Stimulated activated CD4-positive, alpha-beta T cell treated with anti-CD3 and anti-CD28 coated beads, TNF-alpha, amount 100 ng/mL, for 48 hours (primary cell): ENCODE measurements around the gene ZNF599.
"Not testable (repeated sequence)": the region's sequence is repeated elsewhere in the genome, so short reads cannot be mapped to it uniquely, and the experiment has no call there.

ENCODE experiments used
- DNase-seq, 3 donors: peaks; one replicate each; pipeline ENCODE4 v3.0.0-alpha.2; 2020; ENCODE audit warnings: low read depth in 3 of 3

Gene ZNF599

GRCh38 chr19:34772697-34773554, at the start of gene ZNF599:
Gene ZNF599 (minus strand): TSS chr19:34773215. CDS start chr19:34772841, 374 bp downstream.
- peak; percentile 80 to 88 (median 81) for DNase-seq

DNA sequence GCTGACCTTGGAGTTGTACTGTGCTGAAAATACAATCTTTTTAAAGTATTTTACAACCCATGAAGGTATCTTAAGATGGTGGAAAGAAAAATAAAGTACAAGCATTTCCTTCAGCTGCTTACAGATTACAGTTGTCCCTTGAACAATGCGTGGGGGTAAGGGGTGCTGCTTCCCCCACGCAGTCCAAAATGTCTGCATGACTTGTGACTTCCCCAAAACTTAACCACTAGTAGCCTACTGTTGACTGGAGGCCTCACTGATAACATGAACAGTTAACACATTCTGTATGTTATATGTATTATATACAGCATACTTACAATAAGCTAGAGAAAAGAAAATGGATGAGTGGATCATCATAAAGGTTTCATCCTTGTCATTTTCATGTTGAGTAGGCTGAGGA, 45.3 kb upstream of the ZNF599 start:
- no peak for DNase-seq

DNA sequence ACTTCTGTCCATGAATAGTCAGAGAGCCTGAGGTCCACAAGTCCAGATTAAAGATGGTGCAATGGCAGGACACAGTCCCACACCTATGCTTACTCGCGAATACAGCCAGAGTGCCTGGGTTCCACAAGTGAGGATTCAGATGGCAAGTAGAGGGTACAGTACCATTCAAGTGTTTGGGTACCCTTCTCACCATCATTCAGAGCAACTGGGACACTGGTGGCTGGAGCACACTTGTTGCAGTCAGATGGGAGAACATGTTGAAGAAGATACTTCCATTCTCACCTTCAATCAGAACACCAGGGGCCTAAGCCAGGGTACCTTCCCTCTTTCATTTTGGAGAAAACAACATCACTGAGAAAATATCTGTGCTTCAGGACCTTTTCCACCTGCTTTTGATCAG, 43.7 kb upstream of the ZNF599 start:
- no peak for DNase-seq

DNA sequence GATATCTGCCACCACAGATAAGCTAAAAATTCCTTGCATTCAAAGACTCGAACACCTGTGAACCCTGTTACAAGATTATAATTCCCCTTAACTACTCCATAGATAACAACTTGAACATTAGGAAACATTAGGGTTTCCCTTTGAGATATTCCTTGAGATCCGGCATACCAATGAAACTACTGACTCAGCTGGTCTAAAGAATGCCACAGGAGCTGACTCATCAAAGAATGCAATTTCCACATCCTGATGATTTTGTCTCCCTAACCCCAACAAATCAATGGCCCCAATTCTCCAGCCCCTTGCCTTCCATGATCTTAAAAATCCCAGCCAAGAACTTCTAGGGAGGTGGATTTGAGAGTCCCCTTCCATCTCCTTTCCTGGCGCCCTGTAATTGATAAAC, 35.6 kb upstream of the ZNF599 start:
- no peak for DNase-seq

DNA sequence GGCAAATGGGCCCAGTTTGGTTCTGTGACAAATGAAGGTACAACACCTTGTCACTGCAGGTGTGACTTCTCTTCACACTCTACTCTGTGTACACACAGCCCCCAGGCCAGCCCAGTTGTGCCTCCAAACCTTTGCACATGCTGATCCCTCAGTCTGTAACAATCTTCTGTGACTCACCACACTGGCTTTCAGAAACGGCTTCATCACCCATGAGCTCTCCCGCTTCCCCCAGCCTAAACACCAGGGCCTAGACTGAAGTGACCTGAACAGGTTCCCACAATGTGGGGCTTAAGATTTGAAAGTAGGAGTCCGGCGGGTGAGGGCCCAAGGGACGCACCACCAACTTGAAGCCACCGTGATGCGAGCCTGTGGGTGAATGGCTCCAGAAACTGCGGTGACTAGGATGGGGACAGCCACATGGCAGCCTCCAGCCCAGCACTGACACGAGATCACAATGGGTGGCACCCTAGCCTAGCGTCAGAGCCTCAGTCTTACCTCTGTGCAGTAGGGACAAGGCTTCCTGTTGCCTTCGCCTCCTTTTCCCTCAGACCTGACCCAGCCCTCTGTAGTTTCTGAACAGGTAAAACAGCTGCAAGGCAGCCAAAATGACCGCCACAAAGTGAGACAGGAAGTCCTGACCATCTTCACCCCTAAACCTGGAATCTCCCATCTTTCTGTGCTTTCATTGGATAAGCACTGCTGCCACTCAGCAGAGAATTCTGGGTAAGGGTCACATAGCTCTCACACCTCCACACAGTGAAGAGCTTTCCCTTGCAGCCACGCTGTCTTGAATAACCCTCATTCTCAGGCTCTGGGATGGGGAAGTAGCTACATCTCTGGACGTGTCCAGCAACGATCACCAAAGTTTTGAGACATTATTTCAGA, 34.2 kb upstream of the ZNF599 start:
- no peak for DNase-seq

DNA sequence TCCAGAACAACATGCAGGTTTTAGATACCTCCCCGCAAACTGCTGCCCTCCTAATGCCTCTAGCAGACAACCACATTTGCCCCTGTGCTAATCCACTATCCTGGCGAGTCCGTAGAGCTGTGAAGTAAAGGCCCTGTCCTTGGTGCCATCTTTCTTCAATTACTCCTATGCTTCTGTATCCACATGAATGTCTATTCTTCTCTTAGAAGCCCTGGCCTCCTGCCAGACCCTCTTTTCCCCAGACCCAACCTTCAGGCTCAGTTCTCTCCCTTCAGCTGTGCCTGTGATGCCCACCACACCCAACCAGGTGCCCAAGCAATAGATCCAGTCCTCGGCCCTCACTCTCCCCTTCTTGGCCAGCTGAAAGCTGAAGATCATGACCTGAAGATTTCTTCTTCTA, 31.1 kb upstream of the ZNF599 start:
- no peak for DNase-seq

- not testable (repeated sequence) for DNase-seq
Observed at GRCh38 chr19:34796953-34797352, 23.9 kb upstream of the ZNF599 start.

- DNase-seq: no peak
Observed at GRCh38 chr19:34794066-34794960, 21.3 kb upstream of the ZNF599 start.

- no peak for DNase-seq
Observed at GRCh38 chr19:34793565-34793964, 20.6 kb upstream of the ZNF599 start.

DNA sequence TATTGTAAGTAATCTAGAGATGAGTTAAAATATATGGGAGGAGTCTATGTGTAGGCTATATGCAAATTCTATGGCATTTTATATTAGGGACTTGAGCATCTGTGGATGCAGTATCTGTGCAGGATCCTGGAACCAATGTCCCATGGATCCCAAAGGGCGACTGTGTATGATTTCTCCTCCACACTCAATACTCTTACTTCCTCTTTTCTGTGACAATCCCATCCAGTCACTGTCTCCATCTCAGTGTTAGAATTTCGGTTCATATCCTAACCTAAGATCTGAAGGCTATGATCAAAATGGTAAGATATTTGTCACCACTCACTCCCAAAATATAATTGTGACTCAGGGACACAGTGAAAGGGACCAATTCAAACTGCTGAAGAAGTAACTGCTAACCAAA, 15.1 kb upstream of the ZNF599 start:
- DNase-seq: no peak

DNA sequence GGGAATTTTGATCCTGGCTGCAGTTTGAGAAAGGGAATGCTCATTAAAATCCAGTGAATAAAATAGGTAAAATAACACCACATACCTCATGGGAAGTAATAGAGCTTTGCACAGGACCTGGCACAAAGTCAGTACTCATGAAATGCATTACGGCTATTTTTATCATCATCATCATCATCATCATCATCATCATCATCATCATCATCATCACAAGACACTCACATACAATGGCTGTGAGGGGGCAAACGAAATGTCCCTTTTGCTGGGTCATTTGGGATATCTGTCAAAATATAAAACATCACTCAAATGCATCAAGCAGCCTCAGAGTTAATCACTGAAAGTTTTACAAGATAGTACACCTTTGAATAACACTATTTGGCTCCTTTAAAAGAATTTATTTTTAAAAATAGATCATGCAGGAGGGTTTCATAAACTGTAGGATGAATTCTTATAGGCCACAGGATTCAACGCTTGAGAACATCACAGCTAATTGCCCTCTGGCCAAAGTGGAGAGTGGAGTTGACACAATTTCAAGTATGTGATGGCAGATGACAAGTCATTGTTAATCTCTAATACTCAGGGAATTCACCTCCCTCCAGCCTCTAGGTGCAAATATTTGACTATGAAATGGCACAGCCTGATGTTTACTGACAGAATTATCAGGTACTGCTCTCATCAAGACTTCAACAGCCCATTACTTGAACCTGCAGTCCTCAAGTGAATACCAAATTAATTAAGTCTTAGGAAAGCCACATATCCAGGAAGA, 14.2 kb upstream of the ZNF599 start:
- DNase-seq: no peak

- no peak for DNase-seq
Observed at GRCh38 chr19:34786236-34786635, 13.2 kb upstream of the ZNF599 start.

DNA sequence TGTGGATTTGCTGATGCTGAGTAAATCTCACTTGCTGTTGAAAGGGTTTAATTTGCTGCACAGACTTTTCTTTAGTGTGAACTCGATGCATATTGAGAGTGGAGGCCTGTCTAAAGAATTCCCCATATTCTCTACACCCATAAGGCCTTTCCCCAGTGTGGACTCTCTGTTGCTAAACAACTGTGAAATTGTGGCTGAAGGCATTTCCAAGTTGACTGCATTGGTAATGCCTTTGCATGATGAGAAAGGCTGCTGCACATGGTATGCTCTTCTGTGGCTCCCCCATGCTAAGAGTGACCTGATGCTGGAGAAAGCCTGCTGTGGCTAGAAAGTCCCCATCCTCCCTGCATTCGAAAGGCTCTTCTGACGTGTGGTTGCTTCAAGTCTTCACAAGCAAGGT, 6.6 kb upstream of the ZNF599 start:
- DNase-seq: no peak

DNA sequence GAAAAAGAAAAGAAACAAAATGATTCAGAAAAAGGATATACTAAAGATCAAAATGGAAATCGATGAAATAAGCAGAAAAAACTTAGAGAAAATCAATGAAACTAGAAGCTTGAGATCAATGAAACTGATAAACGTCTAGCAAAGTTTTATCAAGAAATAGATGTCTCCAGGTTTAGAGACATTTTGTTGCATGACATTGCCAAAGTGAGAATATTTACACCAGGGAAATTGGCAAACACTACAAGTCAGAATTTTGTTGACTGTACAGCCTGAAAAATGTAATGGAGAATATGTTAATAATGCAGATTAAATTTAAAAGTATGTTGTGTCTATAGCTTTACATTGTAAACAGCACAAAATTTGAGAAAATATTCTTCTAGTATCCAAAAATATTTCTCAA, 5.3 kb upstream of the ZNF599 start:
- no peak for DNase-seq

DNA sequence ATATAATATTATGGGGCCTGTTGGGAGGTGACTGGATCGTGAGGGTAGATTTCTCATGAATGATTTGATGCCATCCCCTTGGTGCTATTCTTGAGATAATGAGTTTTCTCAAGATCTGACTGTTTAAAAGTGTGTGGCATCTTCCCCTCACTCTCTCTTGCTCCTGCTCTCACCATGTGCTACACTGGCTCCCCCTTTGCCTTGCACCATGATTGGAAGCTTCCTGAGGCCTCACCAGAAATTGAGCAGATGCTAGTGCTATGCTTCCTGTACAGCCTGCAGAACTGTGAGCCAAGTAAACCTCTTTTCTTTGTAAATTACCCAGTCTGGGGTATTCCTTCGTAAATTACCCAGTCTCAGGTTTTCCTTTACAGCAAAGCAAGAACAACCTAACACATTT, 1.8 kb upstream of the ZNF599 start:
- DNase-seq: no peak

GRCh38 chr19:34773555-34773864, 495 bp upstream of the ZNF599 start:
- no peak for DNase-seq

- no peak for DNase-seq
Observed at GRCh38 chr19:34767951-34768350, 5.1 kb downstream of the ZNF599 start.

DNA sequence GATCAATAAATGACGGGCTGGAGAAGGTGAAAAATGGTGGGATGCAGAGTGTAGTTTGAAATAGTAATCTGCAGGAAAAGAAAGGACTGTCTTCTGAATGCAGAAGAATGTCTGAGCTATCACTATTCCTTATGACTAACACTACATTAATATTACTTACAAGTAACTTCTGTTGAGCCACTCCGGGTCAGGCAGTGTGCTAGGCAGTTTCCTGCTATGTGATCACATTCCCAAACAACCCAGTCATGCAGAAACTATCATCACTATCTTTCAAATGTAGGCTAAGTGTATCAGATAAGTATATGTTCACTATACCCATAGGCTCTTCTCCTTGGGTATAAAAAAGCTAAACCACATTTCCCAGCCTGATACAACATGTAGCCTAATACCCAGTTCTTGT, 6.6 kb downstream of the ZNF599 start:
- DNase-seq: no peak

- no peak for DNase-seq
Observed at GRCh38 chr19:34759218-34759917, 13.6 kb downstream of the ZNF599 start.

DNA sequence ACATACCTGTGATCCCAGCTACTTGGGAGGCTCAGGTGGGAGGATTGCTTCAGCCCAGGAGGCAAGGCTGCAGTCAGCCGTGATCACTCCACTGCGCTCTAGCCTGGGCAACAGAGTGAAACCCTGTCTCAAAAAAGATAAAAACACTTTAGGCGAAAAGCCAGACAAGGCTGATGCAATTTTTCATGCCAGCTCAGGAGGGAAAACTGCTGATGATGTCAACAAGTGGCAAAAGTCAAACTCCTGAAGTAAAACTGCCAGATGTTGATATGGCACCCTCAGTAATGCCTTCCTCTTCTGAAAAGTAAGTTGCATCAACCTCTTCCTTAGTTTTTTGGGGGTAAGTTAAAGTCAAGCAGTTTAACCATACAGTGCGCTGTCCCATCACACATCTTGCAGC, 15.6 kb downstream of the ZNF599 start:
- no peak for DNase-seq
